NK-92 treated with Interleukin-12 subunit alpha and Interleukin-12 subunit beta, amount 100 ng/mL, for 24 hours (cell line): ENCODE data around the gene SDK1.

ENCODE experiments used
- DNase-seq: peaks from one replicate; lab custom pipeline; 2025; lab: John Stamatoyannopoulos, UW

The SDK1 gene

GRCh38 chr7:3527496-3528124 lies 226.6 kb downstream of the SDK1 start:
- no peak for DNase-seq

GRCh38 chr7:3533040-3533439 lies 232.0 kb downstream of the SDK1 start:
- DNase-seq = no peak

- DNase-seq = no peak
Observed at GRCh38 chr7:3537210-3537875, 236.3 kb downstream of the SDK1 start.

- DNase-seq = no peak
Observed at GRCh38 chr7:3538041-3538440, 237.0 kb downstream of the SDK1 start.

GRCh38 chr7:3540456-3541220 lies 239.6 kb downstream of the SDK1 start:
- no peak for DNase-seq

- no peak for DNase-seq
Observed at GRCh38 chr7:3544202-3544601, 243.2 kb downstream of the SDK1 start.

- DNase-seq = no peak
Observed at GRCh38 chr7:3548815-3549214, 247.8 kb downstream of the SDK1 start.

- DNase-seq = no peak
Observed at GRCh38 chr7:3549601-3550000, 248.5 kb downstream of the SDK1 start.

GRCh38 chr7:3551536-3551935 lies 250.5 kb downstream of the SDK1 start:
- DNase-seq = no peak

GRCh38 chr7:3552499-3552898 lies 251.4 kb downstream of the SDK1 start:
- no peak for DNase-seq

- DNase-seq = no peak
Observed at GRCh38 chr7:3558400-3558799, 257.3 kb downstream of the SDK1 start.

- no peak for DNase-seq
Observed at GRCh38 chr7:3559278-3559677, 258.2 kb downstream of the SDK1 start.

GRCh38 chr7:3560495-3560894 lies 259.4 kb downstream of the SDK1 start:
- no peak for DNase-seq

GRCh38 chr7:3561932-3562331 lies 260.9 kb downstream of the SDK1 start:
- DNase-seq = no peak

- DNase-seq = no peak
Observed at GRCh38 chr7:3564231-3564630, 263.2 kb downstream of the SDK1 start.

GRCh38 chr7:3568516-3568915 lies 267.5 kb downstream of the SDK1 start:
- no peak for DNase-seq

GRCh38 chr7:3569643-3570042 lies 268.6 kb downstream of the SDK1 start:
- DNase-seq = no peak

GRCh38 chr7:3573151-3573550 lies 272.1 kb downstream of the SDK1 start:
- no peak for DNase-seq

GRCh38 chr7:3574386-3574785 lies 273.3 kb downstream of the SDK1 start:
- no peak for DNase-seq

- DNase-seq = no peak
Observed at GRCh38 chr7:3575753-3576531, 274.9 kb downstream of the SDK1 start.

GRCh38 chr7:3578399-3578798 lies 277.3 kb downstream of the SDK1 start:
- no peak for DNase-seq

- DNase-seq = no peak
Observed at GRCh38 chr7:3579638-3580219, 278.7 kb downstream of the SDK1 start.
